HG02852 (cell line): ENCODE data around the gene ZNF678.
"Not testable (repeated sequence)": the region's sequence is repeated elsewhere in the genome, so short reads cannot be mapped to it uniquely, and the experiment has no call there.

ENCODE experiments used
- ATAC-seq: cut with Tn5 transposase; IDR thresholded peaks from one replicate; pipeline ENCODE4 v1.9.1; 2021; ENCODE audit warnings: mild to moderate bottlenecking, moderate library complexity; ENCODE audit not compliant: unreplicated experiment

ZNF678 gene

DNA sequence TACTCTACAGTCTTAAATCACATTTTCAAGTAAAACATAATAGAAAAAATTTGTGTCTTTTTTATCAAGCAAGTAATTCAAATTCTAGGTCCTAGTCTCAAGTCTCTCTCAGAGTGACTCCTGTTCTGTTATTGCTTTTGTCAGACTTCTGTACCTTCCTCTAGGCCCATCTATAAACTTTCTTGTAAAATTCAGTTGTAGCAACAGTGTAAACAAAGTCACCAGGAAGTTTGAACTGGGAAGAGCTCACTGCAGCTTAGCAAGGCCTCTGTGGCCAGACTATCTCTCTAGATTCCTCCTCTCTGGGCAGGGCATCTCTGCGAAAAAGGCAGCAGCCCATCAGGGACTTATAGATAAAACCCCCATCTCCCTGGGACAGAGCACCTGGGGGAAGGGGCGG, 13.5 kb upstream of the ZNF678 start:
- ATAC-seq: no peak

DNA sequence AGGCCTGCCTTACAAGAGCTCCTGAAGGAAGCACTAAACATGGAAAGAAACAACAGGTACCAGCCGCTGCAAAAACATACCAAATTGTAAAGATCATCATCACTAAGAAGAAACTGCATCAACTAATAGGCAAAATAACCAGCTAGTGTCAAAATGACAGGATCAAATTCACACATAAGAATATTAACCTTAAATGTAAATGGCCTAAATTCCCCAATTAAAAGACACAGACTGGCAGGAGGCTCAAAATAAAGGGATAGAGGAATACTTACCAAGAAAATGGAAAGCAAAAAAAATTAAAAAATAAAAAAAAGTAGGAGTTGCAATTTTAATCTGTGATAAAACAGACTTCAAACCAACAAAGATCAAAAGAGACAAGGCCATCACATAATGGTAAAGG, 11.5 kb upstream of the ZNF678 start:
- ATAC-seq: not testable (repeated sequence)

DNA sequence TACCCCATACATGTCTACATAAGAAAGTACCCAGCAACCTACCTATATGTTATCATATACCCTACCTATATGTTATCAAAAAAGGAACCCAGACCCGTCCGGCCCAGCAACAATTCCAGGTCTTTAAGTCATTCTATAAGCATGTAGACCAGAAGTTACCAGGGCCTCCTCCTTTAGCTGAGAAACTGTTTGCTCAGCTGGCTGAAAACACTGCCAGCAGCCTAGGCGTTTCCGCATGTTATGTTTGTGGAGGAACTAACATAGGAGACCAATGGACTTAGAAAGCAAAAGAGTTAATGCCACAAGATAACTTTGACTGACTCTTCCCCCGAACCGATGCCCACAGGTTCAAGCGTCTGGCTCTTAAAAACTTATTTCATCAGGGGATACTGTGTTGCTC, 7.1 kb upstream of the ZNF678 start:
- no peak for ATAC-seq

DNA sequence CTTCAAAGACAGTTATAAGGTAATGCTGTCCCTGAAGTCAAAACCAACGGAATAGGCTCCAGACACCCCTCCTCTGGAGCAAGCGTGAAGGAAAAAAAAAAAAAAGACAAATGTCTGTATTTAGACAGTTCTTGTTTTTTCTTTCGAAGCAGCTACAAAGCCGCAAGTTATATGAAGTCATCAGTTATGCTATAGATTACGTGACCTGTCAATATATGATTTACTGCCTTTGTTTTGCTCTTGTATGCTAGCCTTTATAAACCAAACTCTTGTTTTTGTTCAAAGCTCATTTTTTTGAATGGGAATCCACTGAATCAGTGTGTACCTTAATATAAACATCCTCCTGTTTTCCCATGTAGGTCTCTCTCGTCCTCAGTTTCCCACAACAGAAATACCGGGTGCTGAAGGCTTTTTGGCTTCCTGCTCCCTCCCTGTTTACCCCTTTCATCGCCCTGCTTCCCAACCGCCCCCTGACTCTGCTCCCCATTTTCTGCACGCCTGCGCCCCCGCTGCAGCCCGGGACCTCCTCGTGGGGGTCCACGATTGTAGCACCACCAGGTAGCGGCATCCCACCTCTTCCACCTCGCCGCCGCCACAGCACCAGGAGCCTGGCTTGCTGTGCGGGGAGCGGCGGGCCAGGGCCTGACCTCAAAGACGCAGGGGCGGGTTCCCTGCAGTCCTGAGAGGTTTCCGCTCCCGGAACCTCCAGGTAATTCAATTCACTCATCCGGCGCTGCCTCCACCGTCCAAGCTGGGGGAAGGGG, 5.2 kb upstream of the ZNF678 start:
- ATAC-seq: no peak

DNA sequence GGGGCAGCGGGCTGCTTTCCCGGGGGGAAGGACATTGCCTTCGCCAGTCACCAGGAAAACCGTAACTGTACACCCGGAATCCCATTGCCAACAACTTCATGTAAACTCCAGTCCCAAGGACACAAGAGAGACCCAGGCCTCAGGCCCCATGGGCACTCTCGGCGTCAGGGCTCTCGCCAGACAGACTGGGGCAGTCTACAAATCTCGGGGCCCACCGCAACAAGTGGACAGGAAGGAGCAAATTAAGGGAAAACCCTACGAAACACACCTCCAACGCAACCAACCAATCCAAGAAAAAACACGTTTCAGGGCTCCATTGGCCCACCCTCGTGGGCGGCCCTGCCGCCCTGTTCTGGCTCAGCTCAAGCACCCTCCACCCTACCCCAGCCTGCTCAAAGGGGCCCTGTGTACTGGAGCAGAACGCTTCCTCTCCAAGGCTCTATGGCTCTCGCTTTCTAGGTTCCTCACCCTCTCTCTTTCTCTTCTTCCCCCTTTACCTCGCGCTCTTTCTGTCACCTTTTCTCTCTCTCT, 4.6 kb upstream of the ZNF678 start:
- ATAC-seq: no peak

DNA sequence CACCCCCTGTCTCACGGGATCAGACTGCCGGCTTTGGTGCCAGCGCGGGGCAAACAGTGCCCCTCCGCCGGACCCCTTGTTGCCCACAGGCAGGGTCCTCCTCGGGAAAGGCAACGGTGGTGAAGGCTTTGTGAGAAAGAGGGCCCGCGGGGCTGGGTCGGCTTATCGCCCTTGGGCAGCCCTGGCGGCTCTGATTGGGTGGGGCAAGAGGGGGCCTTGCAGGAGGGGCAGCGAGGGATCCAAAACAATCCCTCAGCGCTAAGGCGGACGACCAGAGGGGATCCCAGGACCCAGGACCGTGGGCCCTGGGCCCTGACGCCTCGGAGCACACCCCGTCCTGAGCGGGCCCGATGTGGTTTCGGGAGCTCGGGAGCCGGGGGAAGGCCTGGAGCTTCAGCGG, 3.9 kb upstream of the ZNF678 start:
- no peak for ATAC-seq

DNA sequence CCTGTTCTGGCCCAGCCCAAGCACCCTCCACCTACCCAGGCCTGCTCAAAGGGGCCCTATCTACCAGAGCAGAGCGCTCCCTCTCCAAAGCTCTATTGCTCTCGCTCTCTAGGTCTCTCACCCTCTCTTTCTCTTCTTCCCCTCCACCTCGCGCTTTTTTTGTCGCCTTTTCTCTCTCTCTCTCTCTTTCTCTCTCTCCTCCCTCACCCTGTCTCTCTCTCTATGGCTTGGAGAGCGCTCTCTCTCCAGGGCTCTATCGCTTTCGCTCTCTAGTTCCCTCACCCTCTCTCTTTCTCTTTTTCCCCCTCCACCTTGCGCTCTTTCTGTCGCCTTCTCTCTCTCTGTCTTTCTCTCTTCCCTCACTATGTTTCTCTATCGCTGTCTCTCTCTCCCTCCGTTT, 3.4 kb upstream of the ZNF678 start:
- ATAC-seq: no peak

DNA sequence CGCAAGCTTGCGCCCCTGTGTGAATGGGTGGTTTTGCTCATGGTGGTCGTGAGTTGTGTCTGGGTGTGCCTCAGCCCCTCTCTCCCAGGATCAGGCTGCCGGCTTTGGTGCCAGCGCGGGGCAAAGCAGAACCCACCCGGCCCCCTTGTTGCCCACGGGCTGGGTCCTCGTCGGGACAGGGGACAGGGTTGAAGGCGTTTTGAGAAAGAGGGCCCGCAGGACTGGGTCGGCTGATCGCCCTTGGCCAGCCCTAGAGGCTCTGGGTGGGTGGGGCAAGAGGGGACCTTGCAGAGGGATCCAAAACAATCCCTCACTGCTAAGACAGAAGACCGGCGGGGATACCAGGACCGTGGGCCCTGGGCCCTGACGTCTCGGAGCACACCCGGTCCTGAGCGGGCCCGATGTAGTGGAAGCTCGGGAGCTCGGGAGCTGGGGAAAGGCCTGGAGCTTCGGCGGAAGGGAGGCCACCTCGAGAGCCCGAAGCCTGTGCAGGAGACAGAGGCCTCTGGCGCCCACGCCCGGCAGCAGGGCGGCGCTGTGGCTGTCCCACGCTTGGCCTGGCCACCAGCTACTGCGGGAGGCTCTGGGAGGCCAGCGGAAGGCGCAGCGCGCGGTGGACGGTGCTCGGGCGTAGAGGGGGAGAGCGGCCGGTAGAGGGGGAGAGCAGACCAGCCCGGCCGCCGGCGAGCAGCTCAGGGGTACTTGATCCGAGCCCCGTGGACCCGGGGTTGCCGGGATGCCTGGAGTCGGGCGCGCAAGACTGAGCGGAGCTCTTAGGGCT, 2.8 kb upstream of the ZNF678 start:
- no peak for ATAC-seq

DNA sequence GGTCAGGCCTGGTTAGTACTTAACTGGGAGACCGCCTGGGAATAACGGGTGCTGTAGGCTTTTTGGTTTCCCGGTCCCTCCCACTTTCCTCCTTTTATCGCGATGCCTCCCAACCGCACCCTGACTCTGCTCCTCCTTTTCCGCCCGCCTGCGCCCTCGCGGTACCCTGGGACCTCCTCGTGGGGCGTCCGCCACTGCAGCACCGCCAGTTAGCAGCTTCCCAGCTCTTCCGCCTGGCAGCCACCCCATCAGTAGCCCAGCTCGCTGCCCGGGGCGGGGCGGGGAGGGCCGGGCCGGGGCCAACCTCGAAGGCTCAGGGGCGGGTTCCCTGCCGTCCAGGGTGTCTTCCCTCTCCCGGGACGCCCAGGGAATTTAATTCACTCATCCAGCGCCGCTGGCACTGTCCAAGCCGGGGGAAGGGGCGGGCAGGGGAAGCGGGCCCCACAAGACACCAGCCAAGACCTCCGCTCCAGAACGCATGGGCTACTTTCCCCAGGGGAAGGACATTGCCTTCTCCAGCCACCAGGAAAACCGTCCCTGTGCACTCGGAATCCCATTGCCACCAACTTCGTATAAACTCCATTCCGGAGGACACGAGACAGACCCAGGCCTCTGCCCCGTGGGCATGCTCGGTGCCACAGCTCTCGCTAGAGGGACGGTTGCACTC, 2.0 kb upstream of the ZNF678 start:
- no peak for ATAC-seq

DNA sequence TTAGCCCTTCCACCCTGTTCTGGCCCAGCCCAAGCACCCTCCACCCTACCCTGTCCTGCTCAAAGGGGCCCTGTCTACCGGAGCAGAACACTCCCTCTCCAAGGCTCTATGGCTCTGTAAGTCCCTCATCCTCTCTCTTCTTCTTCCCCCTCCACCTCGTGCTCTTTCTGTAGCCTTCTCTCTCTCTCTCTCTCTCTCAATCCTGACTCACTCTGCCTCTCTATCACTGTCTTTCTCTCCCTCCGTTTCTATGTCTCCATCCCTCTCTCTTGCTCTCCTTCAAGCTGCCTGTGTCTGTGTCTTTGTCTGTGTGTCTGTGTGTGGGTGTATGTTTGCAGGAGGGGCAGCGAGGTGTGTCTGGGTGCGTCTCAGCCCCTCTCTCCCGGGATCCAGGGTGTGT, 1.3 kb upstream of the ZNF678 start:
- ATAC-seq: no peak

DNA sequence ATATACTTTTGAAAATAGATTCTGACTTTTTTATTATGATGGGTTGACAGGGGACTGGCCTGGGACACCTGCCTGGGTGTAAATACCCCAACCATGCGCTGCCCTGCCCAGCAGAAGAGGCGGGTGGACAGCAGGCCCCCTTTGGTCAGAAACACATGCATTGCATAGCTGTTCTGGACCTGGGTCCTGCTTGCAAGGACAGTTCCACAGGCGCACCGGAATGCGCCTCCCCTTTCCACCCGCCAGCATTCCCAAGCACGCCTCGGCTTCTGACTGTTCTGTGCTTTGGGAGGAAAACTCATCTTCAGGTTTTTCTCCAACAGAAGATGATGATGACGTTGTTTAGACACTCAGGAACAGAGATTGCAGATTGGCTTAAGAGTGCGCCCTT, 428 bp upstream of the ZNF678 start:
- no peak for ATAC-seq

DNA sequence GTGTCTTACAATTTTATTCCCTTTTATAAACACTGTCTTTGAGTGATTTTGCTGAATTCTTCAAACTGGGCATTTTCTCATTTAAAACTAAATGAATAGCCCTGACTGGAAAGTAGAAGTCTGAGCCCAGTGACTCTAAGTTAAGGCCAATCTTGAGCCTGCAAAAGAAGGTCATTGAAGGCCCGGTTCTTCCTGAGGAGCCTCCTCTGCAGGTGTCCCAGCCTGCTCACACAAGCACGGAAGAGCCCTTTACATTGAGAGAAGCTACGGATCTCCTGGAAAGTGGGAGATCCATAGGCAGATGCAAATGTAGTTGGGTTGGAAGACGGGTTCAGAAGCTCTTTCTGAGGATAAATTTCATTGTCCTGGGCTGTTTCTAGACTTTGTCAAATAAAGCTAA, 3.9 kb downstream of the ZNF678 start:
- ATAC-seq: no peak

DNA sequence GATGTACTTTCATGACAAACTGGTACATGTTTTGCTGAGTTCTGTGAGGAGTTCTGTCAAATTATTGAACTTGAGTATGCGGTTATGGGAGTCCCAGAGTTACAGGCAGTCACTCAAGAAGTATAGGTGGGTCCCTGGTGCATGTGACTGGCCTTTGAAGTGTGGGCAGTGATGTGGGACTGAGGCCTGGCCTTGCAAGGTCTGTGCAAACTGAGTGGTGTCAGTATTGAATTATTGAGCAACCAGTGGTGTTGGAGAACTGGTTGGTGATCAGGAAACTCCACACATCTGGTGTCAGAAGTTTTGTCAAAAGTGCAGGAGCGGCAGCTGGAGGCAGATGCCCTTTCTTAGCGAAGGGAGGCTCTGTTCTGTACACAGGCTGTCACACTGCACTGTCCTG, 5.2 kb downstream of the ZNF678 start:
- no peak for ATAC-seq

DNA sequence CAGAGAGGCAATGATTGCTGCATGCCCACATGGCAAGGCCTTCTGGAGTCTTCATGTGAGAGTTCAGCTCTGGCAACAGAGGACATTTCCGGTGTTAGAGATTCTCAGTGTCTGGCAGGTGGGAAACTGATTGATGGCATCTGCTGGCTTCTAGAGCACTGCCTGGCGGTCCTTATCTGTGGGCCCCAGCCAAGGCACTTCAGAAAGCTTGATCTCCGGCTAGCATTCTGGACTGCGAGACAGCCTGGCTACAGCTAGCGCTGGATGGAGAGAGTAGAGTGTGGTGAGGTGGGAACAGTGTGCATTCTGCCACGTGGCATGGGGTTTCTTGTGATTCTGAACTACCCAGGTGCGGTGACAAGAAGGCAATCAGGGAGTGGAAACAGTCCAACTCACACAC, 9.4 kb downstream of the ZNF678 start:
- no peak for ATAC-seq

DNA sequence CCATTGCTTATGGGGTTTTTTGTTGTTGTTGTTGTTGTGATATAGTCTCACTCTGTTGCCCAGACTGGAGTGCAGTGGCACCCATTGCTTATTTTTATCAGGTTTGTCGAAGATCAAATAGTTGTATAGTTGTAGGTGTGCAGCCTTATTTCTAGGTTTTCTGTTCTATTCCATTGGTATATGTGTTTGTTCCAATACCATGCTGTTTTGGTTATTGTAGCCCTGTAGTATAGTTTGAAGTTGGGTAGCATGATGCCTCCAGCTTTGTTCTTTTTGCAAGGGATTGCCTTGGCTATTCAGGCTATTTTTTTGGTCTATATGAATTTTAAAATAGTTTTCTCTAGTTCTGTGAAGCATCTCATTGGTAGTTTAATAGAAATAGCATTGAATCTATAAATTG, 11.6 kb downstream of the ZNF678 start:
- ATAC-seq: no peak

DNA sequence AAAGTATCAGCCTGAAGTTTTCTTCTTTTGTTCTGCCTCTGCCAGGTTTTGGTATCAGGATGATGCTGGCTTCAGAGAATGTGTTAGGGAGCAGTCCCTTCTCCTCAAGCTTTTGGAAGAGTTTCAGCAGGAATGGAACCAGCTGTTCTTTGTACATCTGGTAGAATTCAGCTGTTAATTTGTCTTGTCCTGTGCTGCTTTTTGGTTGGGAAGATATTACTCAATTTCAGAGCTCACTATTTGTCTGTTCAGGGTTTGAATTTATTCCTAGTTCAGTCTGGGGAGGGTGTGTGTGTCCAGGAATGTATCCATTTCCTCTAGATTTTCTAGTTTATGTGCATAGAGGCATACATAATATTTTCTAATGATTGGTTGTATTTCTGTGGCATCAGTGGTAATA, 12.8 kb downstream of the ZNF678 start:
- ATAC-seq: no peak

DNA sequence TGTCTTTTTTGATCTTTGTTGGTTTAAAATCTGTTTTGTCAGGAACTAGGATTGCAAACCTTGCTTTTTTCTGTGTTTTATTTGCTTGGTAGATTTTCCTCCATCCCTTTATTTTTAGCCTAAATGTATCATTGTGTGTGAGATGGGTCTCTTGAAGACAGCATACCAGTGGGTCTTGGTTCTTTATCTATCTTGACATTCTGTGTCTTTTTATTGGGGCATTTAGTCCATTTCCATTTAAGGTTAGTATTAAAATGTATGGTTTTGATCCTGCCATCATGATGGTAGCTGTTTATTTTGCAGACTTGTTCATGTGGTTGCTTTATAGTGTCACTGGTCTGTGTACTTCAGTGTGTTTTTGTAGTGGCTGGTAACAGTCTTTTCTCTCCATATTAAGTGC, 14.1 kb downstream of the ZNF678 start:
- ATAC-seq: no peak

DNA sequence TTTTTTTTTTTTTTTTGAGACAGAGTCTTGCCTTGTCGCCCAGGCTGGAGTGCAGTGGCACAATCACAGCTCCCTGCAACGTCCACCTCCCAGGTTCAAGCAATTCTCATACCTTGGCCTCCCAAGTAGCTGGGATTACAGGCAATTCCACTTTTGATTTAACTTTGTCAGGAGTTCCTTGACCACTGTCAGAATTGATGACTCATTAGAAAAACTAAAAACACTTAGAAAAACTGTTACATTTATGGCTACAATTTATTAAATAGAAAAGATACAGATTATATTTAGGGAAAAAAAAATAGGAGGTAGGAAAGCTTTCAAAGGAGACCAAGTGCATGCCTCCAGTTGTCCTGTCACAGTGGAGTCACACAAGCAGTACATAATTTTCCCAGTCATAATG, 20.0 kb downstream of the ZNF678 start:
- ATAC-seq: no peak

DNA sequence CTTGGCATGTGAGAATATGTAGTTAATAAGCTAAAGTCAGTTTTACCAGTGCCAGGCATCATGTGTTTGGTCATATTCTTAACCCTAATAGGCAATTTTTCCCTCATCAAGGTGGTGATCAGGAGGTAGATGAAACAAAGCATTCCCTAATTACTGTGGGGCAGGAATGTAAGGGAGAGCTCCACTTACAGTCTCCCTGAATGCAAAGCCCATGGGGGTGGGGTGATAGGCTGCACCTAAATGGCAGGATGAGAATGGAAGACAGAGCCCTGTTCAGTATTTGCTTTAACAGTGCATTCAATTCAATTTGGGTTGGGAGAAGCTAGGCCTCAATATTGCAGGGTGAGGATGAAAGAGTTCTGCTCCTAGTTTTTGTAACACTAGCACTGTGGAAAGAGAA, 23.4 kb downstream of the ZNF678 start:
- no peak for ATAC-seq

DNA sequence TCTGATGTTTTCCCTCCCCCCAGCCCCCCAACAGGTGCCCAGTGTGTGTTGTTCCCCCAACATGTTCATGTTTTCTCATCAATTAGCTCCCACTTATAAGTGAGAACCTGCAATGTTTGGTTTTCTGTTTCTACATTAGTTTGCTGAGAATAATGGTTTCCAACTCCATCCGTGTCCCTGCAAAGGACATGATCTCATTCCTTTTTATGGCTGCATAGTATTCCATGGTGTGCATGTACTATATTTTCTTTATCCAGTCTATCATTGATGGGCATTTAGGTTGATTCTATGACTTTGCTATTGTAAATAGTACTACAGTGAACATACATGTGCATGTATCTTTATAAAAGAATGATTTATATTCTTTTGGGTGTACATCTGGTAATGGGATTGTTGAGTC, 24.6 kb downstream of the ZNF678 start:
- no peak for ATAC-seq

DNA sequence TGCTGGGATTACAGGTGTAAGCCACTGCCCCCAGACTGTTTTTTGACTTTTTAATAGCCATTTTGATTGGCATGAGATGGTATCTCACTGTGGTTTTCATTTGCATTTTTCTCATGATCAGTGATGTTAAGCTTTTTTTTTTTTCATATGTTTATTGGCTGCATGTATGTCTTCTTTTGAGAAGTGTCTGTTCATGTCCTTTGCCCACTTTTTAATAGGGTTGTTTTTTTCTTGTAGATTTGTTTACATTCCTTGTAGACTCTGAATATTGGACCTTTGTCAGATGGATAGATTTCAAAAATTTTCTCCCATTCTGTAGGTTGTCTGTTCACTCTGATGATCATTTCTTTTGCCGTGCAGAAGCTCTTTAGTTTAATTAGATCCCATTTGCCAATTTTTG, 25.4 kb downstream of the ZNF678 start:
- ATAC-seq: not testable (repeated sequence)

DNA sequence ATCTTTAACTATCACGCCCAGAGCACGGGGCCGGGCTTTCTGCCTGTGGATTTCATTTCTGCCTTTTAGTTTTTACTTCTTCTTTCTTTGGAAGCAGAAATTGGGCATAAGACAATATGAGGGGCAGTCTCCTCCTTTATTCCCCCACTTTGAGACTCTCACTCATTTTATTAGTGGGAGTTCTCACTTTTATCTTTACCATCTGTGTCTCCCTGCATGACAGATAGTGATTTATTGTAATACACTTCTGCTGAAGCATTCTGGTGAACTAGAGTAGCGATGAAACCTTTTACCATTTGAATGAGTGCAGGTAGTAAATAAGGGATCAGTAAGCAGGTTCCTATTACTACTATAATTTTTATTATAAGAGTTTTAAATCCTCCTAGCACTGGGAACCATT, 26.4 kb downstream of the ZNF678 start:
- ATAC-seq: not testable (repeated sequence)
